ENCODE data around the gene ANTKMT.

Gene ANTKMT

DNA sequence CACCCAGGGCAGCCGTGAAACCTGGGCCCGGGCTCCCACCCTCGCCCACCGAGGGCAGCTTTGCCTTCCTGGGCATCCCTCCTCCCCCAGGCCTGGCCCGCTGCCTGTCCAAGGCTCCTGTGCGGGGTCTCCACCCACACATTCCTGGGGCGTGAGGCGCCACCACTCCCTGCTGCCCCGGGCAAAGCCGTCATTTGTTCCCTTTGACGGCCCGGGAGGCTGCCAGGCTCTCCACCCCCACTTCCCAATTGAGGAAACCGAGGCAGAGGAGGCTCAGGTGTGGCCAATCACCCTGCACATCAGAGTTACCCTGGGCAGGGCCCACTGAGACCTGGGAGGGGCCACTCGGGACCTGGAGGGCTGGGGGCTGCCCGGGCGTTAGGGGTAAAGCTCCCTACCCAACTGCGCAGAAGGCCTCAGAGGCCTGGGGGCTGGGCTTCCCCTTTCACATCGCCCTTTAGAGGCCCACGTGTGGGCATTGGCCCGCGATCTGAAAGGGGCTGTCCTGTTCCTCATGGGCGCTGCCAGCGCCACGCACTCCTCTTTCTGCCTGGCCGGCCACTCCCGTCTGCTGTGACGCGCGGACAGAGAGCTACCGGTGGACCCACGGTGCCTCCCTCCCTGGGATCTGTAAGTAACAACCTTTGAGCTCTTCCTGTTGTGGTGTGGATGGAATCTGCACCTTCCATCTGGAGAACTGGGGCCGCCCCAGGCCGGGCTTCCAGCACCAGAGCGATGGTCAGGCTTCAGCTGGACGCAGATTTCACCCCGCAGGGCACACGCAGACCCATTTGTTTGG is 39.8 kb downstream of the ANTKMT start, which contains the start of gene MSLN:
MSLN (plus strand) TSS at position 190 of the 799 bp plus-strand sequence. CDS start 1,947 bp downstream, outside the sequence.
- H3K4me3 ChIP-seq (ENCODE audit: low read depth, low read length), result no peak within 1 kb of the TSS
- TF ChIP-seq, protein P1, sequence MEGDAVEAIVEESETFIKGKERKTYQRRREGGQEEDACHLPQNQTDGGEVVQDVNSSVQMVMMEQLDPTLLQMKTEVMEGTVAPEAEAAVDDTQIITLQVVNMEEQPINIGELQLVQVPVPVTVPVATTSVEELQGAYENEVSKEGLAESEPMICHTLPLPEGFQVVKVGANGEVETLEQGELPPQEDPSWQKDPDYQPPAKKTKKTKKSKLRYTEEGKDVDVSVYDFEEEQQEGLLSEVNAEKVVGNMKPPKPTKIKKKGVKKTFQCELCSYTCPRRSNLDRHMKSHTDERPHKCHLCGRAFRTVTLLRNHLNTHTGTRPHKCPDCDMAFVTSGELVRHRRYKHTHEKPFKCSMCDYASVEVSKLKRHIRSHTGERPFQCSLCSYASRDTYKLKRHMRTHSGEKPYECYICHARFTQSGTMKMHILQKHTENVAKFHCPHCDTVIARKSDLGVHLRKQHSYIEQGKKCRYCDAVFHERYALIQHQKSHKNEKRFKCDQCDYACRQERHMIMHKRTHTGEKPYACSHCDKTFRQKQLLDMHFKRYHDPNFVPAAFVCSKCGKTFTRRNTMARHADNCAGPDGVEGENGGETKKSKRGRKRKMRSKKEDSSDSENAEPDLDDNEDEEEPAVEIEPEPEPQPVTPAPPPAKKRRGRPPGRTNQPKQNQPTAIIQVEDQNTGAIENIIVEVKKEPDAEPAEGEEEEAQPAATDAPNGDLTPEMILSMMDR (IDR thresholded peaks at IDR 0.05; ENCODE audit: insufficient read depth, low read depth, low read length, missing control alignments), result no peak
- DNase-seq (ENCODE audit: low read depth), result no peak

DNA sequence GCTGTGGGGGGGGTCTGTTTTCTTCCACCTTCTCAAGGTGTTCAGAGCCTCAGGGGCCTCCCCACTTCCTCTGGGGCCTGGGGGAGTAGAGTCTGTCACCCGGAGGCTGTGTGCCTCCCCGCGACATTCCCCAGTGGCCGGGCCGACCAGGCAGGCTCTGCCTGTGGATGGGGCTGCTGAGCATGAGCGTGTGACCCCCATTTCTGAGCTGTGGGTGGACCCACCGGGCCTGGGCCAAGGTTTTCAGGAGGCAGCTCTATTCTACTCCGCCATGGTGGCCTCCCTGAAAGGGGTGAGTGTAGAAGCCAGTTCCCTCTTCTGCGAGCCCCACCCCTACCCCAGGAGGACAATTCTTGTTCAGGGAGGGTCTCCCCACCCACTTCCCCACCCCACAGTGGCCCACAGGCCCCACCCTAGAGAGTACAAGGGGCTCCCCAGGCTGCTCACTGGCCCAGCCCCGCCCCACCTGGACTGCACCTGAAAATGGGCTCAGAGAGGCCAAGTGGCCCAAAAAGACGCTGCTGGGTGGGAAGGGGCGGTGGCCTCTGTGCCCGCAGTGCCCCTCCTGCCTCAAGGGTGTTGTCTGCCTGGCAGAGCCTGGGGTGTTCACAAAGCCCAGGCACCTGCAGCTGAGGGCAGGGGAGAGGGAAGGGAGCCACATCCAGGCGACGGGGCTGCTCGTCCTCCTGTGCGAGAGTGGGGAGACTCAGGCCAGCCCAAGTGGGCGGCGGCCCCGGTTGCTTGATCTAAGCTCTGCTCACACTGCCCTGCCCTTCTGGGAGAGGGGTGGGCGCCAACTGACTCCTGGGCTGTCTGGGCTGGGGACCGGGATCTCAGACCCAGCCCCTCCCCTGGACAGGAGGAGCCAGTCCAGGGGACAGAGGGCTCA is 40.9 kb downstream of the ANTKMT start:
- no peak for DNase-seq (ENCODE audit: low read depth)
- H3K4me3 ChIP-seq (ENCODE audit: low read depth, low read length), result no peak overlapping the region
- TF ChIP-seq, protein P1 (IDR thresholded peaks at IDR 0.05; ENCODE audit: insufficient read depth, low read depth, low read length, missing control alignments), result no peak

DNA sequence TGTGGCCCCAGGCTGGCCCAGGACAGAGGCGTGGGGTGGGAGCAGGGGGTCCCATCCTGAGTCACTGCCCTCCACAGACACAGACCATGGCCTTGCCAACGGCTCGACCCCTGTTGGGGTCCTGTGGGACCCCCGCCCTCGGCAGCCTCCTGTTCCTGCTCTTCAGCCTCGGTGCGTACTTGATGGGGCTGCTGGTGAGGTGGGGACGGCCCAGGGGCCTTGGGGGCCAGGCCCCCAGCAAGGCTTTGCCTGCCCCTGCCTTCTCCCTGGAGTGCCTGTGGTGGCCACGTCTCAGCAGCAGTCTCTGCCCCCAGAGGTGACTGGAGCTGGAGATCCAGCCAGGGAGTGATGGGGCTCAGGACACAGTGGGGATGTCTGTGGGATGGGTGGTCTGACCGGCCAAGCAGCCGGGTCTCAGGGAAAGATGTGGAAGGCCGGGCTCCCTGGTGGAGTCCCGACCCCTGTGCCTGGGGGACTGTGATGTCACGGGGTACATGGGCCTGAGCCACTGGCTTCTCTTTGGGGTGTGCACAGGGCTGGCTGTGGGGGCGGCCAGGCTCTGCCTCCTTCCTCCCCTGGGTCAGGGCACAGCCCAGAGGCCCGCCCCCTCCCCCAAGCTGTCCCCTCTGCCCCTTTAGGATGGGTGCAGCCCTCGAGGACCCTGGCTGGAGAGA is 41.8 kb downstream of the ANTKMT start:
- TF ChIP-seq, protein P1 (IDR thresholded peaks at IDR 0.05; ENCODE audit: insufficient read depth, low read depth, low read length, missing control alignments), result no peak
- DNase-seq (ENCODE audit: low read depth), result no peak
- no peak overlapping the region for H3K4me3 ChIP-seq (ENCODE audit: low read depth, low read length)

DNA sequence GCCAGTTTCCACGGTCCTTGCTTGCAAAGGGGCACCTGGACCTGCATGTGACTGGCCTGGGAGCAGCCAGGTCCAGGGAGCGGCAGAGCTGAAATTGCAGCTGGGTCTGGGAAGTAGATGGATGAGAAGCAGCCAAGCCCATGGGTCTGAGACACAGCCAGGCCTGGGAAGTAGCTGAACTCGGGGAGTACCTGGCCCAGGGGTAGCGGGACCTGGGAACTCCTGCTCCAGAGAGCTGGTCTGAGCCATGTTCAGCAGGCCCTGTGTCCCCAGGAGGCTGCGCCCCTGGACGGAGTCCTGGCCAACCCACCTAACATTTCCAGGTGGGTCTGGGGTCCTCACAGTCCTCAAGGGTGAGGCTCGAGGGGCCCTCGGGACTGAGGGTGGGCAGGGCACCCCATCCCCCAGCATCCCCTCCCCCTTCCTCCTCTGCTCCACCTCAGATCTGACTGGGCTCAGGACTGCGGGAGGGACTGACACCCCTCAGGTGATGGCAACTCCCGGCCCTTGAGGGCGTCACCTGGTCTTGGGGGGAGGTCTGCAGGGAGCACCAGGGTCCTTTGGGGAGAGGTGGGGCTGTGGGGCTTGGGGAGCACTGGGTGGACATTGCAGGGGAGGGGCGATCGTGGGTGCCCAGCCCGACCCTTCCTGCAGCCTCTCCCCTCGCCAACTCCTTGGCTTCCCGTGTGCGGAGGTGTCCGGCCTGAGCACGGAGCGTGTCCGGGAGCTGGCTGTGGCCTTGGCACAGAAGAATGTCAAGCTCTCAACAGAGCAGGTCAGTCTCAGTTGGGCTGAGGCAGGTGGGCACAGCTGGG is 42.6 kb downstream of the ANTKMT start:
- TF ChIP-seq, protein P1 (IDR thresholded peaks at IDR 0.05; ENCODE audit: insufficient read depth, low read depth, low read length, missing control alignments), result no peak
- no peak overlapping the region for H3K4me3 ChIP-seq (ENCODE audit: low read depth, low read length)
- no peak for DNase-seq (ENCODE audit: low read depth)

DNA sequence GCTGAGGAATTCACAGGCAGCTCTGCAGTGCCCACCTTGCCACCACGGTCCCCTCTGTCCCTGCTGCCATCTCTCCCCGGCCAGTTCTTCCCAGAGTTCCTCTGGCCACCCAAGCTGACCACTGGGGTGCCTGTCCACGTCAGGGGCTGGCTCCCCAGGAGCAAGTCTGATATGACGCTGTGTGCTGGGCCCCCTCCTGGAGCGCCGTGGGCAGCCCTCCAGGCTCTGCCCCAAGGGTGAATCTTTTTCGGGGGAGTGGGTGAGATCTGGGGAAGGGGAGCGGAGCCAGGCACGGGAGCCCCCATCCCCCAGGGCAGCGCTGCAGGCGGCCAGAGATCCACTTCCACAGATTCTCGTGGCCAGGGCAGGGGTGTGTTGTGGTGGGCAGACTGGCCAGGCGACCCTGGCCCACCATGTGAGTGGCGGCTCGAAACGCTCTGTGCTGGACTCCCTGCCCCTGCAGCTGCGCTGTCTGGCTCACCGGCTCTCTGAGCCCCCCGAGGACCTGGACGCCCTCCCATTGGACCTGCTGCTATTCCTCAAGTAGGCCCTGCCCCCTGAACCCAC is 43.3 kb downstream of the ANTKMT start:
- no peak for DNase-seq (ENCODE audit: low read depth)
- TF ChIP-seq, protein P1 (IDR thresholded peaks at IDR 0.05; ENCODE audit: insufficient read depth, low read depth, low read length, missing control alignments), result no peak
- H3K4me3 ChIP-seq (ENCODE audit: low read depth, low read length), result no peak overlapping the region
